Effector CD8-positive, alpha-beta T cell (primary cell): ENCODE measurements around the gene LINC00632.
"Not testable (repeated sequence)": the region's sequence is repeated elsewhere in the genome, so short reads cannot be mapped to it uniquely, and the experiment has no call there.

Experiments used
- DNase-seq: peaks from one replicate; lab custom pipeline; 2025; lab: John Stamatoyannopoulos, UW
- total RNA-seq, 4 experiments: gene quantifications; one replicate each; lab custom pipeline; 2026; lab: John Stamatoyannopoulos, UW

LINC00632 gene
- total RNA-seq = 0 to 0.37 (median 0.13) reads per million in 4 experiments

GRCh38 chrX:140709421-140709846, at the start of gene LINC00632:
TSS of gene LINC00632 (plus strand) at chrX:140709759.
- DNase-seq = no peak

GRCh38 chrX:140661643-140662042, 47.9 kb upstream of the LINC00632 start:
- no peak for DNase-seq

- no peak for DNase-seq
Measured at GRCh38 chrX:140664939-140665338, 44.6 kb upstream of the LINC00632 start.

GRCh38 chrX:140672840-140673731, 36.5 kb upstream of the LINC00632 start:
- DNase-seq = no peak

GRCh38 chrX:140687706-140688105, 21.9 kb upstream of the LINC00632 start:
- DNase-seq = no peak

GRCh38 chrX:140691596-140691995, 18.0 kb upstream of the LINC00632 start:
- DNase-seq = not testable (repeated sequence)

GRCh38 chrX:140697618-140698017, 11.9 kb upstream of the LINC00632 start:
- DNase-seq = no peak

- no peak for DNase-seq
Measured at GRCh38 chrX:140701480-140701879, 8.1 kb upstream of the LINC00632 start.

- no peak for DNase-seq
Measured at GRCh38 chrX:140710710-140711109, 1.2 kb downstream of the LINC00632 start.

- no peak for DNase-seq
Measured at GRCh38 chrX:140711894-140712293, 2.3 kb downstream of the LINC00632 start.

GRCh38 chrX:140712413-140713173, 3.0 kb downstream of the LINC00632 start:
- DNase-seq = peak; percentile 4

GRCh38 chrX:140713174-140713539, 3.6 kb downstream of the LINC00632 start:
- no peak for DNase-seq

- no peak for DNase-seq
Measured at GRCh38 chrX:140715787-140716186, 6.2 kb downstream of the LINC00632 start.

- DNase-seq = no peak
Measured at GRCh38 chrX:140723121-140723715, 13.7 kb downstream of the LINC00632 start.

- no peak for DNase-seq
Measured at GRCh38 chrX:140724309-140724708, 14.8 kb downstream of the LINC00632 start.

GRCh38 chrX:140724736-140725135, 15.2 kb downstream of the LINC00632 start:
- no peak for DNase-seq

GRCh38 chrX:140725500-140725899, 15.9 kb downstream of the LINC00632 start:
- no peak for DNase-seq

- no peak for DNase-seq
Measured at GRCh38 chrX:140733766-140734342, 24.3 kb downstream of the LINC00632 start.

- no peak for DNase-seq
Measured at GRCh38 chrX:140744085-140744484, 34.5 kb downstream of the LINC00632 start.

- DNase-seq = no peak
Measured at GRCh38 chrX:140756941-140757340, 47.4 kb downstream of the LINC00632 start.

GRCh38 chrX:140762061-140762460, 52.5 kb downstream of the LINC00632 start:
- no peak for DNase-seq

- no peak for DNase-seq
Measured at GRCh38 chrX:140764401-140764919, 54.9 kb downstream of the LINC00632 start.
